GM12872 (cell line): ENCODE data around the gene TRIM3.

Source experiments
- CTCF ChIP-seq: IDR thresholded peaks from 3 replicates; pipeline ENCODE4 v1.5.1; 2011; ENCODE audit warnings: low read depth, mild to moderate bottlenecking, low read length, moderate library complexity; ENCODE audit not compliant: insufficient read depth

The TRIM3 gene

DNA sequence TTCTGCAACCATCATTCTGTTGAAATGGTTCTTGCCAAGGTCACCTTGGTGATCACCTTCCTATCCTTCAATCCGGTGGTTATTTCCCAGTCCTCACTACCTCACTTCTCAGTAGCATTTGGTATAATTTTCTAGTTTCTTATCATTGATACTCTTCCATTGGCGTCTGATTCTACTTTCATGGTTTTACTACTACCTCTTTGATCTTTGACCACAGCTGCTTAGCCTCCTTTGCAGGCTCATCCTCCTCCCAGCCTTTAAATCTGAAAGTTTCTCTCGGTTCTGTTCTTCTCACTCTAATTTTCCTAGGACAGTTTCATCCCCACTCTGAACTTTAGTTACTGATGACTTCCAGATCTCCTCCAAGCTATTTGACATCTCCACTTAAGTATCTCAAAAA lies 12.5 kb upstream of the TRIM3 start:
- TF ChIP-seq CTCF = no peak

DNA sequence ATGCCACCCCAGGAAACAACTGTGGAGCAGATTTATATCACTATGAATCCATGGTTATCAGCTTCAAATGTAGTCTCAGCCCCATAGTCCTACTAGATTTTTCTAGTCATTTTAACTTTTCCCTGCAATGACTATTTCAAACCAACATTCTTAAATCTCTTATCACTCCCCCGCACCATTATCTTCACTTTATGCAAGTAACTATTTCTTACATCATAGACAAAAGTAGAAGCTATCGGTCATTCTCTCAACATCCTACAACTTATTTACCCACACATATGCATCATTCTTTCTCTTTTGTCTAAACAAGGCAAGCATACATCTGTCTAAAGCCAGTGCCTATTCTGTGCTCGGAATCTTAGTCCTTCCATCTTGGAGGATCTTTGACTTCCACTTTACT lies 11.9 kb upstream of the TRIM3 start:
- TF ChIP-seq CTCF = no peak

- TF ChIP-seq CTCF = no peak
Measured at GRCh38 chr11:6483015-6483414, 9.3 kb upstream of the TRIM3 start.

GRCh38 chr11:6482441-6482840 lies 8.7 kb upstream of the TRIM3 start:
- TF ChIP-seq CTCF = no peak

GRCh38 chr11:6481924-6482275 lies 8.2 kb upstream of the TRIM3 start:
- no peak for TF ChIP-seq CTCF

DNA sequence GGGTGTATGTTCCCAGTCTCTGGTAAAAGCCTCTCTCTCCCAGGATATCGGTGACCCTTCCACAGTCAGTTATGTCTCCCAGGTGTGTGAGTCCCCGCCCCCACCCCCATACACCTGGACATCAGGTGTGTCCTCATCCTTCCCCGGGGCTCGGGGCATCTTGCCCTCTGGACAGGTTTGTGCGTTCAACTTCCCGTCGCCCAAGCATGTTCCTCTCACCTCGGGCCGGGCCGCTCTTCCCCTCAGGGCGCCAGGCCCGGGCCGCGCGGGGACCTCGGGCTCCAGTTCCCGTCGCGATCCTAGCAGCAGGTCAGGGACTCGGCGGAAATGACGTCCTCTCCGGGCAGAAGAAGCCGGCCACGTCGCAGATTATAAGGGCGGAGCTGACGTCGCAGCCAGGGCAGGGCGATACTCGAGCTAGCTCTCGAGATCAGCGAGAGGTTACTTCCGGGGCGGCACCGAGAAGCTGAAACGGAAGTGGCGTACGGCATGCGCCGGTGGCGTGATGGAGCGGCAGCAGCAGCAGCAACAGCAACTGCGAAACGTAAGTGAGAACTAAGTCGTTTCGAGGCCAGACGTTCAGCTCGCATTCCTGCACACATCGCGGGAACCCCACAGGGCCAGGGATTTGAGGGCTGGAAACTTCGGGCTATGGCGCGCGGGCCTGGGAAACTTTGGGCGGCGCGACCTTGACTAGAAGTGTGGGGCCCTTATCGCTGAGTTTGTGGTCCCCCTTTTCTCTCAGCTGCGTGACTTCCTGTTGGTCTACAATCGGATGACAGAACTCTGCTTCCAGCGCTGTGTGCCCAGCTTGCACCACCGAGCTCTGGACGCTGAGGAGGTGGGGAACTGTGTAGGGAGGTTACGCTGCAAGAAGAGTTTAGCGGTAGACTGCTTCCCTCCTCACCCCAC lies 7.5 kb upstream of the TRIM3 start, which contains the start of the genes ARFIP2 and TIMM10B:
Gene ARFIP2, minus strand, starts transcription at position 320 of the 912 bp plus-strand sequence. CDS start 910 bp downstream, outside the sequence.
Gene TIMM10B, plus strand, starts transcription at position 490 of the 912 bp plus-strand sequence. Its CDS starts 16 bp downstream, at position 506.
- TF ChIP-seq CTCF = no peak

DNA sequence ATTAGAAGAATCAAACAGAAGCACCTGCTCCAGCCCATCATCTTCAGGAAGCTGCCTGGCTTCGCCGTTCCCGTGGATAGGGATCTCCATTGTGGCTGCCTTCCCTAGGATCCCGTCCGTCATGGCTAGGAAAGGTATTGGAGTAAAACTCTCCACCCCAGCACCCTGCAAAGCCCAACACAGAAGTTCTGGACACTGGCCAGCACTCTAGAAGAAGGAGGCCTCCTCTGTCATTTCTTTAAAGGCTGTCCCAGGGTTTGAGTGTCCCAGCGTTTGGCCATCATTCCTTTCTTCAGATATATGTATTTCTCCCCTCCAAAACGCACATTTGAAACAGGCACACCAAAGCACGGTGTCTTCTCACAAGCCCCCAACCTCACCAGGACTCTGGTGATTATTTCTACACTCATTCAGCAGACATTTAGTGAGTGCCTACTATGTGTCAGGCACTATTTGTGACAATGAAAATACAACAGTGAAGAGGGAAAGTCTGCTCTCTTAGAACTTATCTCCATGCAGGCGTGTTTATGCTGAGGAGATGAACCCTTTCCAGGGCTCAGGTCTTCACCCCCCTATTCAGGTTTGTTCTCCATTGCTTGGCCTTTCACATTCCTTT lies 6.7 kb upstream of the TRIM3 start:
- no peak for TF ChIP-seq CTCF
